HepG2 (cell line): Measurements from ENCODE around the gene CACNG5. TPM values are rescaled to one million over a fixed set of nuclear protein-coding genes. Genes with fewer than 3 reads are reported as not detected.

Experiments used
- CCDC6 ChIP-seq: sonication (generic); formaldehyde crosslinking; IDR thresholded peaks from 2 replicates; pipeline ENCODE4 v1.8.1; 2022; ENCODE audit warnings: mild to moderate bottlenecking, missing genetic modification reagents, moderate library complexity
- DZIP1 ChIP-seq: sonication (generic); formaldehyde crosslinking; IDR thresholded peaks from 2 replicates; pipeline ENCODE4 v1.5.0; 2020; ENCODE audit warnings: mild to moderate bottlenecking, missing genetic modification reagents
- ELF1 ChIP-seq: sonication (generic); formaldehyde crosslinking; IDR thresholded peaks from 2 replicates; pipeline ENCODE4 v1.4.0; 2020; ENCODE audit warnings: missing genetic modification reagents
- FOXA3 ChIP-seq: IDR thresholded peaks from 2 replicates; pipeline ENCODE4 v1.6.1; 2016; ENCODE audit warnings: missing genetic modification reagents, missing compliant biosample characterization
- FOXK1 ChIP-seq: sonication (generic); formaldehyde crosslinking; IDR thresholded peaks from 2 replicates; pipeline ENCODE4 v1.4.0; 2020; ENCODE audit warnings: low read depth, missing genetic modification reagents, borderline replicate concordance
- HNF4A ChIP-seq: sonication (generic); formaldehyde crosslinking; IDR thresholded peaks from 2 replicates; pipeline ENCODE4 v1.4.0; 2020; ENCODE audit warnings: missing genetic modification reagents
- PAXIP1 ChIP-seq: sonication (generic); formaldehyde crosslinking; conservative IDR thresholded peaks from 2 replicates; pipeline ENCODE4 v1.4.0; 2020; ENCODE audit warnings: mild to moderate bottlenecking, missing genetic modification reagents, moderate library complexity
- SP5 ChIP-seq: IDR thresholded peaks from 2 replicates; pipeline ENCODE4 v1.6.1; 2016; ENCODE audit warnings: low read depth, borderline replicate concordance
- TGIF2 ChIP-seq: IDR thresholded peaks from 2 replicates; pipeline ENCODE4 v1.6.1; 2016; ENCODE audit warnings: control low read depth, missing compliant biosample characterization
- ZNF253 ChIP-seq: sonication (generic); formaldehyde crosslinking; IDR thresholded peaks from 2 replicates; pipeline ENCODE4 v1.8.0; 2022; ENCODE audit warnings: mild to moderate bottlenecking, missing genetic modification reagents, borderline replicate concordance
- ZNF367 ChIP-seq: sonication (generic); formaldehyde crosslinking; IDR thresholded peaks from 2 replicates; pipeline ENCODE4 v1.4.0; 2020; ENCODE audit warnings: missing genetic modification reagents, borderline replicate concordance
- ZNF446 ChIP-seq: sonication (generic); formaldehyde crosslinking; IDR thresholded peaks from 2 replicates; pipeline ENCODE4 v1.5.0; 2020; ENCODE audit warnings: mild to moderate bottlenecking, missing genetic modification reagents
- ZNF484 ChIP-seq: sonication (generic); formaldehyde crosslinking; IDR thresholded peaks from 2 replicates; pipeline ENCODE4 v1.5.1; 2020; ENCODE audit warnings: mild to moderate bottlenecking, low read depth, missing genetic modification reagents, borderline replicate concordance
- ZNF550 ChIP-seq: sonication (generic); formaldehyde crosslinking; IDR thresholded peaks from 2 replicates; pipeline ENCODE4 v1.4.0; 2020; ENCODE audit warnings: mild to moderate bottlenecking, missing genetic modification reagents, borderline replicate concordance
- ZNF784 ChIP-seq: sonication (generic); formaldehyde crosslinking; IDR thresholded peaks from 2 replicates; pipeline ENCODE4 v1.5.1; 2020; ENCODE audit warnings: missing genetic modification reagents, mild to moderate bottlenecking, borderline replicate concordance
- polyA plus RNA-seq, 8 experiments: library from polyadenylated mRNA; depleted of rRNA in 3 of 8; stranded (reverse) in 7 of 8; unstranded in 1 of 8; fragments of >200 nt; fragmentation: Illumina TruSeq in 4 of 8; extraction: Trizol in 4 of 8; gene quantifications; 2 replicates each; pipeline versions ENCODE4 v1.2.1 to v1.2.3, GENCODE V29; 2011 to 2016; ENCODE audit warnings: low read depth in 4 of 8, missing spikeins in 1 of 8, mixed read lengths in 1 of 8; ENCODE audit not compliant: insufficient read depth in 1 of 8
- total RNA-seq, 5 experiments: library from RNA; depleted of rRNA; stranded (reverse); fragments of >200 nt; fragmentation: Illumina TruSeq; extraction: Trizol; gene quantifications; 2 replicates each; pipeline ENCODE4 v1.2.3, GENCODE V29; 2016; ENCODE audit warnings: low read depth in 1 of 5
- TF ChIP-seq, protein P1 (sequence below): sonication (generic); formaldehyde crosslinking; IDR thresholded peaks from 2 replicates; pipeline ENCODE4 v1.4.0; 2020; ENCODE audit warnings: mild to moderate bottlenecking, missing genetic modification reagents, borderline replicate concordance
- TF ChIP-seq, protein P2 (sequence below): sonication (generic); formaldehyde crosslinking; IDR thresholded peaks from 2 replicates; pipeline ENCODE4 v1.8.0; 2022; ENCODE audit warnings: missing genetic modification reagents, mild to moderate bottlenecking, inconsistent platforms, borderline replicate concordance

Gene CACNG5
- total and polyA plus RNA-seq, 2 of the 13 experiments (the other 11 are each of a cell fraction or from before 2014, with no cell fraction given) = not detected

GRCh38 chr17:66923886-66924285 lies 89.0 kb downstream of the CACNG5 start (continued):
- TF ChIP-seq, protein P1, sequence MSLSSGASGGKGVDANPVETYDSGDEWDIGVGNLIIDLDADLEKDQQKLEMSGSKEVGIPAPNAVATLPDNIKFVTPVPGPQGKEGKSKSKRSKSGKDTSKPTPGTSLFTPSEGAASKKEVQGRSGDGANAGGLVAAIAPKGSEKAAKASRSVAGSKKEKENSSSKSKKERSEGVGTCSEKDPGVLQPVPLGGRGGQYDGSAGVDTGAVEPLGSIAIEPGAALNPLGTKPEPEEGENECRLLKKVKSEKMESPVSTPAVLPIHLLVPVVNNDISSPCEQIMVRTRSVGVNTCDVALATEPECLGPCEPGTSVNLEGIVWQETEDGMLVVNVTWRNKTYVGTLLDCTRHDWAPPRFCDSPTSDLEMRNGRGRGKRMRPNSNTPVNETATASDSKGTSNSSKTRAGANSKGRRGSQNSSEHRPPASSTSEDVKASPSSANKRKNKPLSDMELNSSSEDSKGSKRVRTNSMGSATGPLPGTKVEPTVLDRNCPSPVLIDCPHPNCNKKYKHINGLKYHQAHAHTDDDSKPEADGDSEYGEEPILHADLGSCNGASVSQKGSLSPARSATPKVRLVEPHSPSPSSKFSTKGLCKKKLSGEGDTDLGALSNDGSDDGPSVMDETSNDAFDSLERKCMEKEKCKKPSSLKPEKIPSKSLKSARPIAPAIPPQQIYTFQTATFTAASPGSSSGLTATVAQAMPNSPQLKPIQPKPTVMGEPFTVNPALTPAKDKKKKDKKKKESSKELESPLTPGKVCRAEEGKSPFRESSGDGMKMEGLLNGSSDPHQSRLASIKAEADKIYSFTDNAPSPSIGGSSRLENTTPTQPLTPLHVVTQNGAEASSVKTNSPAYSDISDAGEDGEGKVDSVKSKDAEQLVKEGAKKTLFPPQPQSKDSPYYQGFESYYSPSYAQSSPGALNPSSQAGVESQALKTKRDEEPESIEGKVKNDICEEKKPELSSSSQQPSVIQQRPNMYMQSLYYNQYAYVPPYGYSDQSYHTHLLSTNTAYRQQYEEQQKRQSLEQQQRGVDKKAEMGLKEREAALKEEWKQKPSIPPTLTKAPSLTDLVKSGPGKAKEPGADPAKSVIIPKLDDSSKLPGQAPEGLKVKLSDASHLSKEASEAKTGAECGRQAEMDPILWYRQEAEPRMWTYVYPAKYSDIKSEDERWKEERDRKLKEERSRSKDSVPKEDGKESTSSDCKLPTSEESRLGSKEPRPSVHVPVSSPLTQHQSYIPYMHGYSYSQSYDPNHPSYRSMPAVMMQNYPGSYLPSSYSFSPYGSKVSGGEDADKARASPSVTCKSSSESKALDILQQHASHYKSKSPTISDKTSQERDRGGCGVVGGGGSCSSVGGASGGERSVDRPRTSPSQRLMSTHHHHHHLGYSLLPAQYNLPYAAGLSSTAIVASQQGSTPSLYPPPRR (CRISPR knock-in tag) = peak; percentile 85; the same call in 1 of the 2 replicates
- TF ChIP-seq ELF1 (CRISPR knock-in tag) (no peak), CCDC6 (CRISPR knock-in tag) (no peak), ZNF550 (no peak), ZNF784 (CRISPR knock-in tag) (no peak), DZIP1 (CRISPR knock-in tag) (no peak), ZNF367 (CRISPR knock-in tag) (no peak), FOXA3 (CRISPR knock-in tag) (no peak), ZNF446 (no peak), ZNF484 (no peak), TGIF2 (CRISPR knock-in tag) (no peak), HNF4A (CRISPR knock-in tag) (peak; percentile 53; the same call in 1 of the 2 replicates), PAXIP1 (peak; percentile 63), SP5 (CRISPR knock-in tag) (peak; percentile 75; the same call in 1 of the 2 replicates), FOXK1 (CRISPR knock-in tag) (no peak), ZNF253 (CRISPR knock-in tag) (no peak)
- TF ChIP-seq, protein P2, sequence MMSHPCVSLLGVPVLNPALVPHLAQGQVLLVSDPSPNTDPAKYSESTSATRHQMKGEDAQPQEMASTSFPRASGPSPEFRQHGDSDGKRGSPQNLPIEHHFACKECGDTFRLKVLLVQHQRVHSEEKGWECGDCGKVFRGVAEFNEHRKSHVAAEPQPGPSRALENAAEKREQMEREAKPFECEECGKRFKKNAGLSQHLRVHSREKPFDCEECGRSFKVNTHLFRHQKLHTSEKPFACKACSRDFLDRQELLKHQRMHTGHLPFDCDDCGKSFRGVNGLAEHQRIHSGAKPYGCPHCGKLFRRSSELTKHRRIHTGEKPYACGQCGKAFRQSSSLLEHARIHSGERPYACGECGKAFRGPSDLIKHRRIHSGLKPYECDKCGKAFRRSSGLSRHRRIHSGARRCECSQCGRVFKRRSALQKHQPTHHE (CRISPR knock-in tag) = no peak
